IgD-negative memory B cell (primary cell): Measurements from ENCODE around the gene VGLL3. TPM values are rescaled to one million over a fixed set of nuclear protein-coding genes. Genes with fewer than 3 reads are reported as not detected.

Experiments
- H3K27ac Mint-ChIP-seq, 3 donors: one replicate each; pipeline ENCODE4 v1.8.0; 2020 to 2022; ENCODE audit warnings: mild to moderate bottlenecking in 3 of 3, mixed read lengths in 3 of 3, moderate library complexity in 1 of 3
- H3K27me3 Mint-ChIP-seq: one replicate; pipeline ENCODE4 v1.8.0; 2021; ENCODE audit warnings: mixed read lengths
- H3K36me3 Mint-ChIP-seq: one replicate; pipeline ENCODE4 v1.8.0; 2020; ENCODE audit warnings: mild to moderate bottlenecking, mixed read lengths
- H3K4me1 Mint-ChIP-seq, 3 donors: one replicate each; pipeline ENCODE4 v1.8.0; 2020 to 2022; ENCODE audit warnings: mixed read lengths in 3 of 3, mild to moderate bottlenecking in 1 of 3
- H3K4me3 Mint-ChIP-seq, 4 donors: one replicate each; pipeline ENCODE4 v1.8.0; 2020 to 2022; ENCODE audit warnings: mild to moderate bottlenecking in 4 of 4, mixed read lengths in 4 of 4, moderate library complexity in 3 of 4
- H3K9me3 Mint-ChIP-seq, 3 donors: one replicate each; pipeline ENCODE4 v1.8.0; 2020 to 2021; ENCODE audit warnings: mixed read lengths in 3 of 3, mild to moderate bottlenecking in 1 of 3
- polyA plus RNA-seq: library from polyadenylated mRNA; unstranded; fragments of 300-500 nt; fragmentation: Illumina TruSeq; gene quantifications from one replicate; pipeline ENCODE4 v1.2.3, GENCODE V29; 2021

The VGLL3 gene
- polyA plus RNA-seq, 1 donor from 2014 or later = not detected

DNA sequence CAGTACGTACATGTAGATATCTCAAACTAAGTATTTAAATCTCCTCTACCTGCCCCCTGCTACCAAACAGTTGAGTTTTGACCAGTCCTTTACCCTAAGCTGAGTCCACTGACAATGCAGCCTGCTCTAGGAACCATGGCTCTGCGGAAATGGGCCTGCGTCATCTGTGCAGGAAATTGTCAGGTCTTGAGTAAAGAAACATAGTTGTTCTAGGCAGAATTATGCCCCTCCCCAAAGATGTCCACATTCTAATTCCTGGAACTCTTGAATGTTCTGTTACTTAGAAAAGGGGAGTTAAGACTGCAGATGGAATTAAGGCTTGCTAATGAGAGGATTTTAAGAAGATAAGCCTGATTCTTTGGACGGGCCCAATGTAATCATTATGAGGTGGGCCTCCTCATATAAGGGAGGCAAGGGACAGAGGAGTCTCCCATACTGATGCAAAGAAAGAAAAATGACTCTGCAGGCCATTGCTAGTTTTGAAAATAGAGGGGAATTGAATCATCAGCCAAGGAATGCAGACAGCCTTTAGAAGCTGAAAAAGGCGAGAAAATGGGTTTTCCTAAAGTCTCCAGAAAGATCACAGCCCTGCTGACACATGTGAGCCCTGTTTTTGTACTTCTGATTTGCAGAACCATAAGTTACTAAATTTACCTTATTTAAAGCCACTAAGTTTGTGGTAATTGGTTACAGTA is 5.5 kb upstream of the VGLL3 start:
- H3K27me3 Mint-ChIP-seq = no peaks in the 10 kb centered on the region
- H3K4me3 Mint-ChIP-seq = no peak overlapping the region
- peaks cover 0 to 5% (median 2%) of the 10 kb centered on the region in 3 donors for H3K9me3 Mint-ChIP-seq
- H3K36me3 Mint-ChIP-seq = no peaks in the 10 kb centered on the region
- no peak overlapping the region for H3K27ac Mint-ChIP-seq
- H3K4me1 Mint-ChIP-seq = no peaks in the 10 kb centered on the region

GRCh38 chr3:86995537-86995936 is 4.6 kb upstream of the VGLL3 start:
- H3K27me3 Mint-ChIP-seq = no peaks in the 10 kb centered on the region
- no peak overlapping the region for H3K4me3 Mint-ChIP-seq
- H3K27ac Mint-ChIP-seq = no peak overlapping the region
- no peaks in the 10 kb centered on the region for H3K36me3 Mint-ChIP-seq
- no peaks in the 10 kb centered on the region for H3K4me1 Mint-ChIP-seq
- peaks cover 0 to 5% (median 2%) of the 10 kb centered on the region in 3 donors for H3K9me3 Mint-ChIP-seq

- Mint-ChIP-seq H3K4me1 (no peaks in the 10 kb centered on the region), H3K36me3 (no peaks in the 10 kb centered on the region), H3K9me3 (peaks cover 0 to 5% (median 2%) of the 10 kb centered on the region in 3 donors), H3K27ac (no peak overlapping the region), H3K4me3 (no peak overlapping the region), H3K27me3 (peaks cover 11% of the 10 kb centered on the region)
These were observed 2.8 kb upstream of the VGLL3 start for GRCh38 chr3:86993704-86994103.

GRCh38 chr3:86991840-86992435 is 989 bp upstream of the VGLL3 start:
- Mint-ChIP-seq H3K4me1 (no peaks in the 10 kb centered on the region), H3K36me3 (no peaks in the 10 kb centered on the region), H3K27me3 (peaks cover 11% of the 10 kb centered on the region), H3K27ac (no peak overlapping the region), H3K4me3 (no peak overlapping the region), H3K9me3 (peaks cover 0 to 2% (median 0%) of the 10 kb centered on the region in 3 donors)

DNA sequence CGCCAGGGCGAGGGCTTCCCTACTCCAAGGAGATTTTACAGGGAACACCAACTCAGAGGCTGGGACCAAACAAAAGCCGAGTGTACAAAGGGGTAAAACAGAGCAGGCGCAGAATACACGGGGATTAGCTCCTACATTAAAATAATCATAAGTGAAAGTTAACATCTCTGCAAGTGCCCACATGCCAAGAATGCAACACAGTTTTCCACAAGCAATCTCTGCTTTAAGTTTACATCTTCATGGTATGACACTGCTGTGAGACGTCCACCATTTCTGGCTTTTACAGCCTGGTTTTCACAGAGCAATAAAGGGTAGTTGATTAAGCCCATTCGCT is 500 bp upstream of the VGLL3 start:
- H3K27ac Mint-ChIP-seq = no peak overlapping the region
- peaks cover 11% of the 10 kb centered on the region for H3K27me3 Mint-ChIP-seq
- H3K4me3 Mint-ChIP-seq = peak overlapping the region in 2 of 4 donors; percentile 26 to 27
- no peaks in the 10 kb centered on the region for H3K36me3 Mint-ChIP-seq
- peaks cover 0 to 2% (median 0%) of the 10 kb centered on the region in 3 donors for H3K9me3 Mint-ChIP-seq
- H3K4me1 Mint-ChIP-seq = no peaks in the 10 kb centered on the region

DNA sequence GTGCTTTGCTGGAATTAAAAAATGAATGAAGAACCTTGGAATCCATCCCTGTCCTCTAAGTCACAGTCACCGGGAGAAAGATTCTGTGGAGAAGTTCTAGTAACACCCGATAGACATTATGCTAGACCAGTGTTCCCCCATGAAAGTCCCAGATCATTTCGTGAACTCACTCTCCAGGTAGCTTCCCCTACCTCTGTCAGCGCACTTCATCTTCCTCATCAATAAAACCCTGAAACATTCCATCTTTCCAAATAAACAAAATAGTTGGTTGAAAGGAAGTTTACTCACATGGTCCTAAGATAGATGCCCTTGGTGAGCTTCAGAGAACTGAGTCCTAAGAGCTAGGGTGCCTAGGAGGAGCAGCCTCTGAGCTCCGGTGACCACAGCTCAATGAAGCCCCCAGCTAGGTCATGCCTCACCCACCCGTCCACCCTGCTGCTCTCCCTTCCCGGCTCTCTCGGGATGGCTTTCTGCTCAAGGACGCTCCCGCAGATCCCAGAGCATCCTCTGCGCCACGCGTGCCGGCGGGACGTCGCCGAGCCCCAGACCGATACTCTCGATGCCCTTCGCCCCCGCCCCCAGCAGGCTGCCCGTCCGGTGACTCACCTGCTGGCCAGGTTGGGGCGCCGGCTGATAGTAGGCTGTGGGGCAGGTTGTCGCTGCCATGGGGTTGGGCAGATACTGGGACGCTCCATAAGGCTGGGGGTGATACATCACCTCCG is 776 bp downstream of the VGLL3 start:
- no peaks in the 10 kb centered on the region for H3K4me1 Mint-ChIP-seq
- H3K36me3 Mint-ChIP-seq = no peaks in the 10 kb centered on the region
- H3K4me3 Mint-ChIP-seq = peak overlapping the region in 2 of 4 donors; percentile 30 to 55
- H3K27me3 Mint-ChIP-seq = peaks cover 11% of the 10 kb centered on the region
- no peak overlapping the region for H3K27ac Mint-ChIP-seq
- peaks cover 0 to 2% (median 0%) of the 10 kb centered on the region in 3 donors for H3K9me3 Mint-ChIP-seq

GRCh38 chr3:86989611-86990010 is 1.3 kb downstream of the VGLL3 start:
- no peaks in the 10 kb centered on the region for H3K4me1 Mint-ChIP-seq
- no peak overlapping the region for H3K27ac Mint-ChIP-seq
- no peaks in the 10 kb centered on the region for H3K36me3 Mint-ChIP-seq
- peaks cover 11% of the 10 kb centered on the region for H3K27me3 Mint-ChIP-seq
- H3K4me3 Mint-ChIP-seq = no peak overlapping the region
- peaks cover 0 to 2% (median 0%) of the 10 kb centered on the region in 3 donors for H3K9me3 Mint-ChIP-seq

DNA sequence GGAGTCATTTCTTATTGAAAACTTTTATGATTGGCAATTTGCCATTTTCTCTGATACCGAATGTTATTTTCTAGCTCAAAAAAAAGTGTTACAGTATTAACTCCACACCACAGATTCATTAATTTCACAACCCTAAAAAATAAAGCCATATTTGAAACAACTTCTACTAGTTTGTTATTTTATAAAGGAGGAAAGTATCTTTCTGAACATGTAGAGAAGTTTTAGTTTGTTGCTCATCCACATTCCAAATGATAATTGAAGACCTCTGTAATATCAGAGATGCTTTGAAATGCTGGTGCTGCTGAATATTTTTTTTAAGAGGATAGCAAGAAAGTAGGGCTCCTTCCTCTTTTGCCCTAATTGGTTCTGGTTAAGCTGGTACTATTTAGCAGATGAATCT is 1.9 kb downstream of the VGLL3 start:
- Mint-ChIP-seq H3K27me3 (peaks cover 11% of the 10 kb centered on the region), H3K9me3 (peaks cover 0 to 2% (median 0%) of the 10 kb centered on the region in 3 donors), H3K4me1 (no peaks in the 10 kb centered on the region), H3K36me3 (no peaks in the 10 kb centered on the region), H3K4me3 (no peak overlapping the region), H3K27ac (no peak overlapping the region)

GRCh38 chr3:86988235-86988634 is 2.7 kb downstream of the VGLL3 start:
- Mint-ChIP-seq H3K4me1 (no peaks in the 10 kb centered on the region), H3K27me3 (peaks cover 11% of the 10 kb centered on the region), H3K9me3 (no peaks in the 10 kb centered on the region), H3K4me3 (no peak overlapping the region), H3K36me3 (no peaks in the 10 kb centered on the region), H3K27ac (no peak overlapping the region)

GRCh38 chr3:86987421-86987715 is 3.6 kb downstream of the VGLL3 start:
- no peaks in the 10 kb centered on the region for H3K9me3 Mint-ChIP-seq
- no peaks in the 10 kb centered on the region for H3K36me3 Mint-ChIP-seq
- no peaks in the 10 kb centered on the region for H3K4me1 Mint-ChIP-seq
- H3K4me3 Mint-ChIP-seq = no peak overlapping the region
- H3K27ac Mint-ChIP-seq = no peak overlapping the region
- H3K27me3 Mint-ChIP-seq = peaks cover 11% of the 10 kb centered on the region

DNA sequence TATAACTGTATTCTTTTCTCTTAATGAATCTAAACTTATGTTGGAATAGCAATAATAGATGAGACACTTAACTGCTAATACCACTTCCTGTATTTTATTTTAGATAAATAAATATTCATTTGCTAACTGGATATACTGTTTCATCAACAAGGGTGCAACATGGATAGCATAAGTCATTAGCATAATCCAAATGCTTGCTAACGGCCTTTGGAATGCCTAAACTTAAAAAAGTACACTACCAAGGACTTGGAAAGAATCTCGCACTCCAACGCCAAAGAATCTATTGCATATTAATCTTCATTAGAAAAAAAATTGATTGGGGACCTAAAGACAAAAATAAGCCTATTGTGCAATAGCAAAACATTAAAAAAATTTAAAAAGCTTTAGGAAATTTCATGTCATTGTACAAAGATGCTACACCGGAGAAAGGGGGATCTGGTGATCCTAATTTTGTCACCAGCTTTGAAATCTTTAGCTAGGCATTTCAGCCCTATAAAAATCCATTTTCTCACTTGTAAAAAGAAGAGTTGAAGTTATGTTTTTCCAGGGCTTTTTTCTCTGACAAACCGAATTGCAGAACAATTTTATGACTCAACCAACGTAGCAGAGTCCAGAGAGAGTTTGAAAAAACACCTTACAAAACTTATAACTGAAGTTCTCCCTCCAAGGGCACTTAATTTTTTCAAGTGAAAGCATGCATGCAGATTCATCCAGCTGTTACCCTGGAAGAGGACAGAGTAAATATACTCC is 4.1 kb downstream of the VGLL3 start:
- H3K27ac Mint-ChIP-seq = no peak overlapping the region
- H3K4me1 Mint-ChIP-seq = no peaks in the 10 kb centered on the region
- H3K9me3 Mint-ChIP-seq = no peaks in the 10 kb centered on the region

DNA sequence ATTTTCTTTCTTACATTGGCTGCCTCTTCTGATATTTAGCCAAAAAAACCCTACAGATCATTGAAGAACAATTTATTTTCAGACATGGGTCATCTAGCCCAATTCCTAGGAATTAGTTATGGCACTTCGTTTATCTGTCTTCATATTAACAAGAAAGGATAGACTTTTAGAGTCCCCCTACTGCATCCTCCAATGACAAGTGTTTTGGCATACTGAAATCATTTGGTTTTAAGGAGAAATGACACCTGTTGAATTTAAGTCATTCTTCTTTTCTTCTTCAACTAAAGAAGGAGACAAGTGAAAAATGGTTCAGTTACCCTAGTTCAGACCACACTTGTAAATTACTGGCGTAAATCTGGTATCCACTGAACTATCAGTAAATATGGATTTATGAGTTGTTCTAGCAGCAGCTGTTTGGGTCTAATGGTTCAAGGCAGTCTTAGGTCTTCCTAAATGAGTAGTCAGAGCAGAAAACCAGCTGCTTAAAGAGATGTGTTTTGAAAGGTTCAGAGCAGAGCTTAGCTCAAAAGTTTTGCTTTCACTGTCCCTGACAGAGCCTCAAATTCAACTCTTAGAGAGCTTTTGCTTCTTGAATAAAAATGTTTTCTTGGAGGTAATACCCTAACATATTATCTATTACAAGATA is 5.6 kb downstream of the VGLL3 start:
- no peaks in the 10 kb centered on the region for H3K9me3 Mint-ChIP-seq
- H3K4me3 Mint-ChIP-seq = no peak overlapping the region
- peaks cover 10% of the 10 kb centered on the region for H3K27me3 Mint-ChIP-seq
- H3K36me3 Mint-ChIP-seq = no peaks in the 10 kb centered on the region
- H3K27ac Mint-ChIP-seq = no peak overlapping the region
- no peaks in the 10 kb centered on the region for H3K4me1 Mint-ChIP-seq

More for the DNA sequence above, 4.1 kb downstream of the VGLL3 start:
- no peak overlapping the region for H3K4me3 Mint-ChIP-seq
- peaks cover 11% of the 10 kb centered on the region for H3K27me3 Mint-ChIP-seq
- no peaks in the 10 kb centered on the region for H3K36me3 Mint-ChIP-seq

DNA sequence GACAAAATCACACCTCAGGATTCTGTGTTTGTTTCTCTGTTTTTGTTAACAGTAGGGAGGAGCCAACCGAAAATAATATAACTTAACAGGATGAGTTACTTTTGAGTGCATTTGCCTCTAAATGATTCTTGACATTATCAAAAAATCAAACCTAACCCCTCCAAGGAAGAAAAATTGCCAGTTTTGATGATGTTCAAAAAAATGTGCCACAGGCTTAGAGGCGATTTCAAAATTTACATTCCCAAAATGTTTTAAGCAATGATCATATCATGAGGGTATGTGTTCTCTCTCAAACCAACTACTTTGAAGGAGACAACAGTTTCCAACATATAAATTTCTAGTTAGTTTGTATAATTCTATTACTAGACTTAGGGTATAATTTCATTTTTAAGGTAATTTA is 6.7 kb downstream of the VGLL3 start:
- Mint-ChIP-seq H3K4me1 (no peaks in the 10 kb centered on the region), H3K27ac (no peak overlapping the region), H3K4me3 (no peak overlapping the region), H3K36me3 (no peaks in the 10 kb centered on the region), H3K27me3 (peaks cover 2% of the 10 kb centered on the region), H3K9me3 (no peaks in the 10 kb centered on the region)

GRCh38 chr3:86982883-86983282 is 8.1 kb downstream of the VGLL3 start:
- H3K36me3 Mint-ChIP-seq = no peaks in the 10 kb centered on the region
- H3K27ac Mint-ChIP-seq = no peak overlapping the region
- H3K4me1 Mint-ChIP-seq = no peaks in the 10 kb centered on the region
- no peaks in the 10 kb centered on the region for H3K9me3 Mint-ChIP-seq
- no peaks in the 10 kb centered on the region for H3K27me3 Mint-ChIP-seq
- no peak overlapping the region for H3K4me3 Mint-ChIP-seq

DNA sequence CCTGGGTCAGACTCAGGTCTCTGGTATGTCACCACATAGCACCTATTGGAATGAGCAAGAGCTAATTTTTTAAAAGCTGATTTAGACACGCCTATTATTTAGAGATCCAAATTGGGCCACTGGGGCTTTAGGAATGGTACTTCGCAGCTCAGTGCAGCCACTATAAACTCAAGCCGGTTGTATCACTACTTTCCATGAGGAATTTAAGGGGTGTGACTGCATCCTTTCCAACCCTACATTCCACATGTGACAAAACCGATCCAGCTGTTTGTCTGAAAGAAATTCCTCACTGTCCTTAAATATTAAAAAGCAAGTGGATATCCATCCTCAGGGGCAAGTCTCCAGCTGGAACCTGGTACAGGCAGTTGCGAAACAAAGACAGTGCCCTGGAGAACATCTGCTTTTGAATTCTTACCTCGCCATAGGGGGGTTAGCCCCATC is 12.8 kb downstream of the VGLL3 start:
- peaks cover 0 to 4% (median 0%) of the 10 kb centered on the region in 3 donors for H3K9me3 Mint-ChIP-seq
- peak overlapping the region in 1 of 3 donors; percentile 39 for H3K27ac Mint-ChIP-seq
- H3K4me3 Mint-ChIP-seq = no peak overlapping the region
- H3K4me1 Mint-ChIP-seq = no peaks in the 10 kb centered on the region
- no peaks in the 10 kb centered on the region for H3K36me3 Mint-ChIP-seq
- H3K27me3 Mint-ChIP-seq = no peaks in the 10 kb centered on the region
